HepG2 (cell line): ENCODE measurements around the gene FGF21. TPM values are rescaled to one million over a fixed set of nuclear protein-coding genes. Genes with fewer than 3 reads are reported as not detected.
A peak's percentile ranks its signal among the peaks of the same experiment; 100 is the strongest.

Experiments
- ATAC-seq: fragments of 200-7000 bp; cut with Tn5 transposase; 3 replicates; pipeline ENCODE4 v1.9.1; 2020; ENCODE audit warnings: mild to moderate bottlenecking, moderate library complexity
- BruUV-seq: library from RNA; stranded (reverse); fragments of 400-500 nt; replicated peaks from 2 replicates; lab custom pipeline; 2021; lab: Mats Ljungman, UMichigan
- CTCF ChIA-PET: fragments of 300-600 bp; formaldehyde crosslinking; extraction: SDS; loops from one replicate; lab custom pipeline; 2021; ENCODE audit warnings: low total read pairs, inconsistent platforms, low intra/inter-chr PET ratio; lab: Yijun Ruan, JAX
- POLR2A ChIA-PET: fragments of 350-600 bp; sonication (Branson Sonifier 250); formaldehyde crosslinking; loops from one replicate; lab custom pipeline; 2020; ENCODE audit warnings: antibody characterized with exemption, inconsistent platforms; lab: Yijun Ruan, JAX
- DNase-seq: peaks from one replicate; pipeline ENCODE4 v3.0.0-alpha.2; 2015; ENCODE audit warnings: low spot score
- FAIRE-seq: peaks from 3 replicates; lab custom pipeline; 2011; peaks lifted over from hg19 to GRCh38; lab: Jason Lieb, UNC
- H2AFZ ChIP-seq: one replicate; pipeline ENCODE4 v1.6.1; 2011; ENCODE audit warnings: low read length, inconsistent platforms
- H3K27ac ChIP-seq: fragments of 300-600 bp; 3 replicates; pipeline ENCODE4 v1.8.0; 2011; ENCODE audit warnings: mixed run types, mild to moderate bottlenecking, mixed read lengths, low read length, inconsistent platforms; ENCODE audit not compliant: insufficient read depth; ENCODE audit errors: extremely low read length
- H3K27me3 ChIP-seq, 2 experiments: fragments of 200-600 bp in 1 of 2; 2 replicates in 1 of 2; 3 replicates in 1 of 2; pipeline versions ENCODE4 v1.6.0 to v1.8.0; 2011; ENCODE audit warnings: low read length in 2 of 2, mild to moderate bottlenecking in 2 of 2, moderate library complexity in 2 of 2, inconsistent platforms in 1 of 2; ENCODE audit not compliant: insufficient read depth in 2 of 2, control insufficient read depth in 1 of 2
- H3K36me3 ChIP-seq, 2 experiments: fragments of 200-600 bp in 1 of 2; replicated peaks in 1 of 2; 2 replicates in 1 of 2; 3 replicates in 1 of 2; pipeline versions ENCODE4 v1.5.1 to v1.8.0; 2011; ENCODE audit warnings: low read length in 2 of 2, inconsistent platforms in 1 of 2; ENCODE audit not compliant: insufficient read depth in 2 of 2, control insufficient read depth in 1 of 2
- H3K4me1 ChIP-seq: 2 replicates; pipeline ENCODE4 v1.5.1; 2012; ENCODE audit warnings: low read length, inconsistent platforms; ENCODE audit not compliant: insufficient read depth
- H3K4me2 ChIP-seq: 2 replicates; pipeline ENCODE4 v1.6.0; 2011; ENCODE audit warnings: low read depth, low read length, inconsistent platforms
- H3K4me3 ChIP-seq, 3 experiments: fragments of 200-600 bp in 1 of 3; sonication (generic), shearing (Covaris generic) in 1 of 3; replicated peaks in 1 of 3; 2 replicates each; pipeline ENCODE4 v1.5.1; 2011 to 2016; ENCODE audit warnings: low read length in 3 of 3, inconsistent platforms in 2 of 3, low read depth in 2 of 3, mild to moderate bottlenecking in 2 of 3, control low read depth in 1 of 3, mixed read lengths in 1 of 3; ENCODE audit not compliant: insufficient read depth in 1 of 3
- H3K79me2 ChIP-seq: one replicate; pipeline ENCODE4 v1.6.1; 2011; ENCODE audit warnings: low read length, inconsistent platforms; ENCODE audit not compliant: insufficient read depth
- H3K9ac ChIP-seq: 2 replicates; pipeline ENCODE4 v1.6.0; 2011; ENCODE audit warnings: mild to moderate bottlenecking, low read depth, low read length, inconsistent platforms; ENCODE audit not compliant: insufficient read depth
- H3K9me3 ChIP-seq: 2 replicates; pipeline ENCODE4 v1.5.1; 2012; ENCODE audit warnings: mild to moderate bottlenecking, low read length
- H4K20me1 ChIP-seq: 2 replicates; pipeline ENCODE4 v1.6.0; 2011; ENCODE audit warnings: inconsistent platforms, mild to moderate bottlenecking, low read length, moderate library complexity; ENCODE audit not compliant: insufficient read depth
- EHMT2 ChIP-seq: fragments of 200-600 bp; sonication (generic); IDR thresholded peaks from 2 replicates; pipeline ENCODE4 v1.7.0; 2017; ENCODE audit warnings: antibody characterized with exemption, low read depth, low read length, borderline replicate concordance
- ETV5 ChIP-seq: IDR thresholded peaks from 2 replicates; pipeline ENCODE4 v1.6.1; 2018; ENCODE audit warnings: missing biosample characterization, missing genetic modification reagents, inconsistent platforms, borderline replicate concordance
- EZH2 ChIP-seq: conservative IDR thresholded peaks from 2 replicates; pipeline ENCODE4 v1.6.1; 2012; ENCODE audit warnings: mild to moderate bottlenecking, low read depth, low read length, moderate library complexity
- HNF1B ChIP-seq: sonication (generic); formaldehyde crosslinking; IDR thresholded peaks from 2 replicates; pipeline ENCODE4 v1.5.1; 2020; ENCODE audit warnings: mild to moderate bottlenecking, moderate library complexity, missing genetic modification reagents
- MAFG ChIP-seq: sonication (generic); formaldehyde crosslinking; IDR thresholded peaks from 2 replicates; pipeline ENCODE4 v1.5.1; 2020; ENCODE audit warnings: mild to moderate bottlenecking, missing genetic modification reagents
- NPAS2 ChIP-seq: sonication (generic); formaldehyde crosslinking; IDR thresholded peaks from 2 replicates; pipeline ENCODE4 v1.8.0; 2022; ENCODE audit warnings: mild to moderate bottlenecking, missing genetic modification reagents, borderline replicate concordance
- RAD51 ChIP-seq: fragments of 450-650 bp; IDR thresholded peaks from 2 replicates; pipeline ENCODE4 v1.6.1; 2016; ENCODE audit warnings: borderline replicate concordance
- SAFB2 ChIP-seq: sonication (generic); formaldehyde crosslinking; IDR thresholded peaks from 2 replicates; pipeline ENCODE4 v1.5.1; 2020; ENCODE audit warnings: missing genetic modification reagents, low read depth, mild to moderate bottlenecking, borderline replicate concordance
- SNRNP70 ChIP-seq: fragments of 200-400 bp; formaldehyde crosslinking; IDR thresholded peaks from 2 replicates; pipeline ENCODE4 v1.6.1; 2017; ENCODE audit warnings: mild to moderate bottlenecking, low read depth, low read length, moderate library complexity
- XRCC5 ChIP-seq: fragments of 200-400 bp; formaldehyde crosslinking; optimal IDR thresholded peaks from 2 replicates; pipeline ENCODE3; 2017; ENCODE audit warnings: mild to moderate bottlenecking, low read length
- YEATS2 ChIP-seq: sonication (generic); formaldehyde crosslinking; IDR thresholded peaks from 2 replicates; pipeline ENCODE4 v1.4.0; 2020; ENCODE audit warnings: missing genetic modification reagents, borderline replicate concordance
- ZBTB38 ChIP-seq: sonication (generic); formaldehyde crosslinking; IDR thresholded peaks from 2 replicates; pipeline ENCODE4 v1.5.1; 2020; ENCODE audit warnings: mild to moderate bottlenecking, missing genetic modification reagents
- ZNF232 ChIP-seq: sonication (generic); formaldehyde crosslinking; IDR thresholded peaks from 2 replicates; pipeline ENCODE4 v1.4.0; 2020; ENCODE audit warnings: missing genetic modification reagents, borderline replicate concordance
- ZNF274 ChIP-seq: sonication (generic); formaldehyde crosslinking; IDR thresholded peaks from 2 replicates; pipeline ENCODE4 v1.5.1; 2020; ENCODE audit warnings: mild to moderate bottlenecking, missing genetic modification reagents
- ZNF329 ChIP-seq: sonication (generic); formaldehyde crosslinking; IDR thresholded peaks from 2 replicates; pipeline ENCODE4 v1.9.0; 2021; ENCODE audit warnings: low read depth, mild to moderate bottlenecking, missing genetic modification reagents
- ZNF335 ChIP-seq: sonication (generic); formaldehyde crosslinking; IDR thresholded peaks from 2 replicates; pipeline ENCODE4 v1.4.0; 2020; ENCODE audit warnings: missing genetic modification reagents
- ZNF44 ChIP-seq: sonication (generic); formaldehyde crosslinking; IDR thresholded peaks from 2 replicates; pipeline ENCODE4 v1.5.1; 2020; ENCODE audit warnings: mild to moderate bottlenecking, missing genetic modification reagents
- ZNF546 ChIP-seq: sonication (generic); formaldehyde crosslinking; conservative IDR thresholded peaks from 2 replicates; pipeline ENCODE4 v1.8.1; 2023; ENCODE audit warnings: mild to moderate bottlenecking, missing genetic modification reagents
- ZNF850 ChIP-seq: sonication (generic); formaldehyde crosslinking; conservative IDR thresholded peaks from 2 replicates; pipeline ENCODE4 v1.9.0; 2021; ENCODE audit warnings: mild to moderate bottlenecking, missing genetic modification reagents
- WGBS: methylation state at CpG from one replicate; pipeline ENCODE4 v1.1.6; 2017; ENCODE audit warnings: low lambda C conversion rate; 5-methylcytosine and 5-hydroxymethylcytosine counted together
- in situ Hi-C: cut with HindIII; loops from 2 replicates; pipeline ENCODE4 v1.10.0; 2017; ENCODE audit warnings: low pct_unique_long_range_greater_than_20kb; ENCODE audit not compliant: extremely low pct_ligation_motif_present
- intact Hi-C: fragments of 100-400 bp; cut with micrococcal nuclease; formaldehyde crosslinking; loops from one replicate; pipeline ENCODE4 v1.10.0; 2022; ENCODE audit not compliant: unreplicated experiment
- polyA plus RNA-seq, 8 experiments: library from polyadenylated mRNA; depleted of rRNA in 3 of 8; stranded (reverse) in 7 of 8; unstranded in 1 of 8; fragments of >200 nt; fragmentation: Illumina TruSeq in 4 of 8; extraction: Trizol in 4 of 8; gene quantifications; 2 replicates each; pipeline versions ENCODE4 v1.2.1 to v1.2.3, GENCODE V29; 2011 to 2016; ENCODE audit warnings: low read depth in 4 of 8, missing spikeins in 1 of 8, mixed read lengths in 1 of 8; ENCODE audit not compliant: insufficient read depth in 1 of 8
- total RNA-seq, 5 experiments: library from RNA; depleted of rRNA; stranded (reverse); fragments of >200 nt; fragmentation: Illumina TruSeq; extraction: Trizol; gene quantifications; 2 replicates each; pipeline ENCODE4 v1.2.3, GENCODE V29; 2016; ENCODE audit warnings: low read depth in 1 of 5
- TF ChIP-seq, protein P1 (sequence below): IDR thresholded peaks from 2 replicates; pipeline ENCODE4 v1.6.1; 2016

FGF21 gene
- total and polyA plus RNA-seq, 2 of the 13 experiments (the other 11 are each of a cell fraction or from before 2014, with no cell fraction given): 0.17 TPM; not detected in 1

GRCh38 chr19:48770266-48770665, 14.9 kb downstream of the FGF21 start:
- H3K4me2 ChIP-seq: peak overlapping the region; percentile 23; the same call in 1 of the 2 replicates
- no TSS peak for BruUV-seq
- intact Hi-C loops: no loop called here
- ChIA-PET CTCF (no interaction called here), POLR2A (interaction anchor here (2.2 to 3.1 kb wide), 5 partner anchors 11 to 55 kb away, joined by 6 to 30 read pairs (median 14); no protein-coding TSS in a partner anchor)
- H3K27me3 ChIP-seq: no peaks in the 10 kb centered on the region
- ATAC-seq: no peak
- FAIRE-seq: no peak
- H3K79me2 ChIP-seq: no peaks in the 10 kb centered on the region
- H4K20me1 ChIP-seq: no peaks in the 10 kb centered on the region
- no peak for DNase-seq
- H3K9me3 ChIP-seq: no peaks in the 10 kb centered on the region
- H3K4me3 ChIP-seq: no peak overlapping the region; a peak in 1 of 6 replicates
- no peak overlapping the region for H2AFZ ChIP-seq
- in situ Hi-C loops: no loop called here
- WGBS: 39% methylated on average over 7 of the region's 7 CpGs
- H3K4me1 ChIP-seq: peaks cover 63% of the 10 kb centered on the region
- no peaks in the 10 kb centered on the region for H3K36me3 ChIP-seq
- no peak overlapping the region for H3K27ac ChIP-seq
- TF ChIP-seq EHMT2 (no peak), RAD51 (no peak), EZH2 (no peak), ZNF274 (CRISPR knock-in tag) (no peak), ZNF546 (no peak), ZBTB38 (no peak), ETV5 (CRISPR knock-in tag) (no peak), ZNF44 (no peak), ZNF232 (CRISPR knock-in tag) (no peak), XRCC5 (no peak), ZNF850 (CRISPR knock-in tag) (no peak), YEATS2 (CRISPR knock-in tag) (no peak), MAFG (no peak), HNF1B (no peak), SNRNP70 (no peak), ZNF335 (CRISPR knock-in tag) (no peak), NPAS2 (CRISPR knock-in tag) (no peak), SAFB2 (CRISPR knock-in tag) (no peak), ZNF329 (no peak)
- TF ChIP-seq, protein P1, sequence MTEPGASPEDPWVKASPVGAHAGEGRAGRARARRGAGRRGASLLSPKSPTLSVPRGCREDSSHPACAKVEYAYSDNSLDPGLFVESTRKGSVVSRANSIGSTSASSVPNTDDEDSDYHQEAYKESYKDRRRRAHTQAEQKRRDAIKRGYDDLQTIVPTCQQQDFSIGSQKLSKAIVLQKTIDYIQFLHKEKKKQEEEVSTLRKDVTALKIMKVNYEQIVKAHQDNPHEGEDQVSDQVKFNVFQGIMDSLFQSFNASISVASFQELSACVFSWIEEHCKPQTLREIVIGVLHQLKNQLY (CRISPR knock-in tag): no peak
- H3K9ac ChIP-seq: no peak overlapping the region
